Hypothalamus (tissue), 51 donors: ENCODE results near the gene ZNF799.
"Not testable (repeated sequence)": the region's sequence is repeated elsewhere in the genome, so short reads cannot be mapped to it uniquely, and the experiment has no call there.

Experiments
- DNase-seq, 51 donors: peaks; one replicate each; lab custom pipeline; 2025; lab: John Stamatoyannopoulos, UW

The ZNF799 gene

GRCh38 chr19:12400633-12401502 lies at the start of gene ZNF799:
ZNF799 (minus strand) TSS chr19:12401271; CDS start chr19:12401070, 201 bp downstream.
- peak; percentile 58 to 99 (median 94) for DNase-seq

GRCh38 chr19:12450844-12451243 lies 49.8 kb upstream of the ZNF799 start:
- no peak for DNase-seq

DNA sequence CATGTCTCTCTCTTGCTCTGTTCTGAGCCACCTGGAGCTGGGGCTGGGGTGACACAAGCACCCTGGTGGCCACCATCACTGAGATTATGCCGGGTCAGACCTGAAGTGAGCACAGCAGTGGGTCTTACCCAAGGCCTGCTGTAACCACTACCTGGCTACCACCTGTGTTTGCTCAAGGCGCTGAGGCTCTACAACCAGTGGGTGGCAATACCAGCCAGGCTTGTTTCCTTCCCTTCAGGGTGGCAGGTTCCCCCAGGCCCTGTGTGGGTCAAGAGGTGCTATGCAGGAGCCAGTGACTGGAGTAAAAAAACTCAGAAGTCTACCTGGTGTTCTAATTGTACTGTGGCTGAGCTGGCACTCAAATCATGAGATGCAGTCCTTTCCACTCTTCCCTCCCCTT lies 47.7 kb upstream of the ZNF799 start:
- no peak for DNase-seq

- peak; percentile 65 to 99 (median 95) for DNase-seq
Measured at GRCh38 chr19:12440541-12441316, 39.7 kb upstream of the ZNF799 start, which contains the start of gene ZNF443. ZNF443 (minus strand) TSS chr19:12441021; CDS start chr19:12440914, 107 bp downstream.

DNA sequence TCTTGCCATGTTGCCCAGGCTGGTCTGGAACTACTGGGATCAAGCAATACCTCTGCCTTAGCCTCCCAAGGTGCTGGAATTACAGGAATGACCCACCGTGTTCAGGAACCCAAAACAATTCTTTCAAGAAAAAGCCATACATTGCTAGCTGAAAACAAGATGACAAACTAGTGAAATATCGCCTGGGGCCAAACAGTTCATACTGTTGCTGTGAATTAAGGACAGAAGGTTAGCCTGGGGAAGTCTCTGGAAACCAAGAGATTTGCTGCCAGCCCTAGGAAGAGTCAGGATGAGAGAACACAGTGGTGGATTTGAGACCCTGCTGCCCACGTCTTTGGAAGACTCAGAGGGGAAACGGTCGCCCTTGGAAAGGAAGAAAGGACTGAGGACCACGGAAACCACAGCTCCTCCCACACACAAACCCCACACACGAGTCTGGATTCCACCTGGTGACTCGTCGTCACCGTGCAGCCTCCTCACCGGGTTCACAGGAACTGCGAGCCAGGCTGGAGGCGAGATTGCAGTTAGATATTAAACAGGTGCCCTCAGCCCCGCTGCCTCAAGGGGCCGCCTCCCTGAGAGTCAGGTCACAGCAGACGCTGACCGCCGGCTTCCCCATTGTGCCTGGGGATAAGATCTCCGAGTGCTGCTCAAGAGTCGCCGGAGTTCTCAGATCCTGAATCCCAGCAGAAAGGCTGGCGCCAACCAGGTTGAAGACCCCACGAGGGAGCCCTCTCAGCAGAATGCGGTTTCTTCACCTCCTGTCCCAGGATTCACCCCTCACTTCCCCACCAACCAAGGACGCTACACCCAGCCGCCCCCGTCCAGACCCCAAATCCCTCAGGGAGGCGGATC lies 38.8 kb upstream of the ZNF799 start:
- peak in 6 of 51 donors; percentile 1 to 16 (median 6) for DNase-seq

- not testable (repeated sequence) for DNase-seq
Measured at GRCh38 chr19:12430726-12431299, 29.7 kb upstream of the ZNF799 start.

DNA sequence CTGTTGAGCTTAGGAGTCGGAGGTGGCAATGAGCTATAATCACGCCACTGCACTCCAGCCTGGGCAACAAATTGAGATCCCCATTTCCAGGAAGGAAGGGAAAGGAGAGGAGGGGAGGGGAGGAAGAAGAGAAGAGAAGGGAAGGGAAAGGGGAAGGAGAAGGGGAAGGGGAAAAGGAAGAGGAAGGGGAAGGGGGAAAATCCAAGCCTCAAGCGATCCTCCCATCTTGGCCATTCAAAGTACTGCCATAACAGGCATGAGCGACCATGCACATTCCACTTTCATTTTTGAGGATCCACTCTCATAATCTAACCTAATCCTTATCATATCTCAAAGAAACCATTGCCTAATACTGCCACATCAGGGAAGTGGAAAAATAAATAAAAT lies 24.8 kb upstream of the ZNF799 start:
- no peak for DNase-seq

GRCh38 chr19:12425236-12425887 lies 24.3 kb upstream of the ZNF799 start:
- DNase-seq, result no peak

DNA sequence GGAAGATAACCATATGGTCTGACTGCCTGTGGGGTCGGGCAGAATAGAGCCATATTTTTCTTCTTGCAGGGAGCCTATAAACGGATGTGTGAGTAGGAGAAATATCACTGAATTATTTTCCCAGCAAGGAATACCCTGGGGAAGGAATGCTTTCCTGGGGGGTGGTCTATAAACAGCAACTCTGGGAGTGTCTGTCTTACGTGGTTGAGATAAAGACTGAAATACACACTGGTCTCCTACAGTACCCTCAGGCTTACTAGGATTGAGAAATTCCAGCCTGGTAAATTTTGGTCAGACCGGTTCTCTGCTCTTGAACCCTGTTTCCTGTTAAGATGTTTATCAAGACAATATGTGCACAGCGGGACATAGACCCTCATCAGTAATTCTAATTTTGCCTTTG lies 16.2 kb upstream of the ZNF799 start:
- not testable (repeated sequence) for DNase-seq

DNA sequence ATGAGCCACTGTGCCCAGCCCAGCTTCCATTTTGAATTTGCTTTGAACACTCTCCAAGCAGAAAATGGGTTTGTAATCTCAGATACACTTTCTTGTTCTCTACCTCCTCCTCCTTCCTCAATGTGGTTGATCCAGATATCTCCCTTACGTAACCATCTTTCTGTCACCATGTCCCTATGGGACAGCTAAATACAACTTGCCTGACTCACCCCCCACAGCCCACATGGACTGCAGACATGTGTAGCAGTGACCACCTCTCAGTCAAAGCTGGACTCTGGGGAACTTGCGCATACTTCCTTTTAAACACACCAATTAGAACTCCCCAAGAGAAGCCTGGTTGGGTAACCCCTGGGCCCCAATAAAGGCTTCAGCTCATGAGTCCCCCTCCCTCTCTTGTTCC lies 10.8 kb upstream of the ZNF799 start:
- no peak for DNase-seq

- peak in 14 of 51 donors; percentile 0 to 34 (median 11) for DNase-seq
Measured at GRCh38 chr19:12399901-12400632, 1.0 kb downstream of the ZNF799 start.

DNA sequence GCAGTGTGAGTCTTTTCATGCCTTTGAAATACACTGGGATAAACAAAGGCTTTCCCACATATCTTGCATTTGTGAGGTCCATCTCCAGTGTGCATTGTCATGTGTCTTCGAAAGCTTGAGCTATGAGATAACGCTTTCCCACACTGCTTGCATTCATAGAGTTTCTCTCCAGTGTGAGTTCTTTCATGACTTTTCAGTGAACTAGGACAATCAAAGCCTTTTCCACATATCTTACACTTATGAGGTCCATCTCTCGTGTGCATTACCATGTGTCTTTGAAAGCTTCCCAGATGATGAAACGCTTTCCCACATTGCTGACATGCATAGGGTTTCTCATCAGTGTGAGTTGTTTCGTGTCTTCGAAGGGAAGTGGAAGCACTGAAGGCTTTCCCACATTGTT lies 9.9 kb downstream of the ZNF799 start:
- not testable (repeated sequence) for DNase-seq

DNA sequence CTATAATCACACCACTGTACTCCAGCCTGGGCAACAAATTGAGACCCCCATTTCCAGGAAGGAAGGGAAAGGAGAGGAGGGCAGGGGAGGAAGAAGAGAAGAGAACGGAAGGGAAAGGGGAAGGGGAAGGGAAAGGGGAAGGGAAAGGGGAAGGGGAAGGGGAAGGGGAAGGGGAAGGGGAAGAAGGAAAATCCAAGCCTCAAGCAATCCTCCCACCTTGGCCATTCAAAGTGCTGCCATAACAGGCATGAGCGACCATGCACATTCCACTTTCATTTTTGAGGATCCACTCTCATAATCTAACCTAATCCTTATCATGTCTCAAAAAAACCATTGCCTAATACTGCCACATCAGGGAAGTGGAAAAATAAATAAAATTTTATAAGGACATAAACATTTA lies 14.7 kb downstream of the ZNF799 start:
- DNase-seq, result not testable (repeated sequence)

DNA sequence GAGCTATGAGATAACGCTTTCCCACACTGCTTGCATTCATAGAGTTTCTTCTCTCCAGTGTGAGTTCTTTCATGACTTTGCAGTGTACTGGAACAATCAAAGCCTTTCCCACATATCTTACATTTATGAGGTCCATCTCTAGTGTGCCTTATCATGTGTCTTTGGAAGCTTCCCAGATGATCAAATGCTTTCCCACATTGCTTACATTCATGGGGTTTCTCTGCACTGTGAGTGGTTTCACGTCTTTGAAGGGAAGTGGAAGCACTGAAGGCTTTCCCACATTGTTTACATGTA lies 20.7 kb downstream of the ZNF799 start:
- no peak for DNase-seq

DNA sequence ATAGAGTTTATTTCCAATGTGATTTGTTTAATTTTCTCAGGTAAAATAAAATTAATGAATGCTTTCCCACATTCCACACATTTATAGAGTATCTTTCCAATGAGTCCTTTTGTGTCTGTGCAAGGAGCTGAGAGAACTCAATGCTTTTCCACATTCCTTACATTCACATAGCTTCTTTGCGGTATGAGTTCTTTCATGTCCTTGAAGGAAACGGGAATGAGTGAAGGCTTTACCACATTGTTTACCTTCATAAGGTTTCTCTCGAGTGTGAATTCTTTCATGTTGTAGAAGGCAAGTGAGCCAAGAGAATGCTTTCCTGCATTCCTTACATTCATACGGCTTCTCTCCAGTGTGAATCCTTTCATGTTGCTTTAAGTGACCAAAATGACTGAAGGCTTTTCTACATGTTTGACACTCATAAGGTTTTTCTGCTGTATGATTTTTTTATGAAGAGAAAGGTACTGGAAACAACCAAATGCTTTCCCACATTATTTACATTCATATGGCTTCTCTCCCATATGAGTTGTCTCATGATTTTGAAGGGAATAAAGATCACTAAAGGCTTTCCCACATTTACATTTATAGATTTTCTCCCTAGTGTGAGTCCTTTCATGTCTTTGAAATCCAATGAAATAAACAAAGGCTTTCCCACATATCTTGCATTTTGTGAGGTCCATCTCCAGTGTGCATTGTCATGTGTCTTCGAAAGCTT lies 21.2 kb downstream of the ZNF799 start:
- no peak for DNase-seq

- no peak for DNase-seq
Measured at GRCh38 chr19:12374026-12374425, 27.0 kb downstream of the ZNF799 start.

- peak; percentile 41 to 97 (median 90) for DNase-seq
Measured at GRCh38 chr19:12365236-12366162, 35.6 kb downstream of the ZNF799 start, which contains the start of gene ZNF442. ZNF442 (minus strand) TSS chr19:12365683; CDS start chr19:12363631, 2,052 bp downstream.
